Fibroblast of the aortic adventitia (primary cell): ENCODE measurements around the gene GIN1. TPM values are rescaled to one million over a fixed set of nuclear protein-coding genes. Genes with fewer than 3 reads are reported as not detected.

Experiments used
- DNase-seq: peaks from one replicate; pipeline ENCODE4 v3.0.0-alpha.2; 2010; ENCODE audit warnings: low read depth
- H3K4me3 ChIP-seq: 2 replicates; pipeline ENCODE4 v1.5.1; 2011; ENCODE audit warnings: low read depth, mild to moderate bottlenecking, control low read depth, low read length, moderate library complexity
- CTCF ChIP-seq: IDR thresholded peaks from 2 replicates; pipeline ENCODE4 v1.5.1; 2011; ENCODE audit warnings: mild to moderate bottlenecking, low read length, control low read depth, inconsistent platforms; ENCODE audit not compliant: insufficient read depth
- total RNA-seq: library from RNA; depleted of rRNA; stranded (reverse); fragments of >200 nt; gene quantifications from 2 replicates; pipeline ENCODE4 v1.2.3, GENCODE V29; 2012; ENCODE audit warnings: low replicate concordance

GIN1 gene
- total RNA-seq, 1 donor: 11.0 TPM

GRCh38 chr5:103098993-103099392 is 20.9 kb downstream of the GIN1 start:
- no peak for TF ChIP-seq CTCF
- no peak overlapping the region for H3K4me3 ChIP-seq
- no peak for DNase-seq

- TF ChIP-seq CTCF: no peak
- no peak overlapping the region for H3K4me3 ChIP-seq
- no peak for DNase-seq
Measured at GRCh38 chr5:103094737-103095136, 25.2 kb downstream of the GIN1 start.

- TF ChIP-seq CTCF: no peak
- no peak overlapping the region for H3K4me3 ChIP-seq
- no peak for DNase-seq
Measured at GRCh38 chr5:103093727-103094126, 26.2 kb downstream of the GIN1 start.

- DNase-seq: no peak
- no peak overlapping the region for H3K4me3 ChIP-seq
- no peak for TF ChIP-seq CTCF
Measured at GRCh38 chr5:103092676-103093075, 27.3 kb downstream of the GIN1 start.

- no peak for TF ChIP-seq CTCF
- no peak for DNase-seq
- no peak overlapping the region for H3K4me3 ChIP-seq
Measured at GRCh38 chr5:103090791-103091190, 29.1 kb downstream of the GIN1 start.

GRCh38 chr5:103089272-103089671 is 30.7 kb downstream of the GIN1 start:
- no peak for TF ChIP-seq CTCF
- H3K4me3 ChIP-seq: no peak overlapping the region
- no peak for DNase-seq

GRCh38 chr5:103086547-103086946 is 33.4 kb downstream of the GIN1 start:
- no peak for TF ChIP-seq CTCF
- DNase-seq: no peak
- H3K4me3 ChIP-seq: no peak overlapping the region
